GM19438 (cell line): ENCODE data around the gene TMEM106C.
"Not testable (repeated sequence)": the region's sequence is repeated elsewhere in the genome, so short reads cannot be mapped to it uniquely, and the experiment has no call there.

Experiments
- ATAC-seq: cut with Tn5 transposase; IDR thresholded peaks from one replicate; pipeline ENCODE4 v1.9.1; 2021; ENCODE audit warnings: low read depth; ENCODE audit not compliant: unreplicated experiment

Gene TMEM106C

GRCh38 chr12:47949441-47950341 lies 13.7 kb upstream of the TMEM106C start:
- ATAC-seq = no peak

DNA sequence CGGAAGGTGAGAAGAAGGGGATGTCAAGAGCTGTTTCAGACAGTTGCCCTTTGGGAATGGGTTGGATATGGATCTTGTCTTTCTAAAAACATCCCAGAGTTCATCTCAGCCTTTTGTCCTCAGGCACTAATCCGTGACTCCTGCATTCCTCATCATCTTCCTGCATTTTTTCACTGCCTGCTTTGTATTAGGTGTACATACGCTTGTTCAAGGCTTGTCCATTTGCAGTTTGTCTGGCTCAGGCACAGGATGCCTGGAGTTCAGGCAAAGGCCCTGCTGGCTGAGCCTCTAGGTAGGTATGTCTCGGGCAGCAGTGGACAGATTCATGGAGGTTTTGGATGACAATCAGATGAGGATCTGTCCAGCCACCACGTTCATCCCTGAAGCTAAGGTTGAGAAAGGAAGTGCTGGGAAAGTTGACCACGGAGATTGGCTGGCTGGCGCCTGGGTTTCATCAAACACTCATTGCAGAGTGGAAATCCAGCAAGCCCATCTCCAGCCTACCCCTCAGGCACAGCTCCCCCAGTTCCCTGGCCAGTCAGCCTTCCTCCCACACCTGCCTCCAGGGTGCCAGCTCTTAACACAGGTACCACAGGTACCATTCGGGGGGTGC lies 12.4 kb upstream of the TMEM106C start:
- ATAC-seq = no peak

- ATAC-seq = no peak
Measured at GRCh38 chr12:47954058-47954457, 9.3 kb upstream of the TMEM106C start.

GRCh38 chr12:47954467-47955045 lies 8.8 kb upstream of the TMEM106C start:
- ATAC-seq = no peak

DNA sequence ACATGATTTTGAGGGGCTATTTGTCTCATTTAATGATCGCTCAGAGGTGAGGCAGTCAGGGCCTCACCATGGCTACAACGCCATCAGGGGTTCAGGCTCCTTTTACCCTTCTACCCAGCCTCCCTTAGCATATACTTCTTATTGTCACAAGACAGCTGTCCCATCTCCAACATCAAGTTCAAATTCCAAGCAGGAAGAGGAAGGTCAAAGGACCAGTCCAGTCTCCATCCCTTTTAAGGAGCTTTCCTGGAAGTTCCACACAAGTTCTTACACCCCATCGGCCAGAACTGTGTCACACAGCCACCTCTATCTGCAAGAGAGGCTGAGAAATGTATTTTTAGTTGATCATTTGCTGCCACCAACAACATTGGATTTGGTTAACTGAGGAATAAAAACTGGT lies 8.3 kb upstream of the TMEM106C start:
- no peak for ATAC-seq

DNA sequence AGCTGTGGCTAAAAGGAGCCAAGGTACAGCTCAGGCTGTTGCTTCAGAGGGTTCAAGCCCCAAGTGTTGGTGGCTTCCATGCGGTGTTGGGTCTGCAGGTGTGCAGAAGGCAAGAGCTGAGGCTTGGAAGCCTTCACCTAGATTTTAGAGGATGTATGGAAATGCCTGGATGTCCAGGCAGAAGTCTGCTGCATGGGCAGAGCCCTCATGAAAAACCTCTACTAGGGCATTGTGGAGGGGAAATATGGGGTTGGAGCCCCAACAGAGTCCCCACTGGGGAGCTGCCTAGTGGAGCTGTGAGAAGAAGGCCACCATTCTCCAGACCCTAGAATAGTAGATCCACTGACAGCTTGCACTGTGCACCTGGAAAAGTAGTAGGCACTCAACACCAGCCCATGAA lies 5.7 kb upstream of the TMEM106C start:
- ATAC-seq = not testable (repeated sequence)

GRCh38 chr12:47962198-47962597 lies 1.2 kb upstream of the TMEM106C start:
- ATAC-seq = no peak

DNA sequence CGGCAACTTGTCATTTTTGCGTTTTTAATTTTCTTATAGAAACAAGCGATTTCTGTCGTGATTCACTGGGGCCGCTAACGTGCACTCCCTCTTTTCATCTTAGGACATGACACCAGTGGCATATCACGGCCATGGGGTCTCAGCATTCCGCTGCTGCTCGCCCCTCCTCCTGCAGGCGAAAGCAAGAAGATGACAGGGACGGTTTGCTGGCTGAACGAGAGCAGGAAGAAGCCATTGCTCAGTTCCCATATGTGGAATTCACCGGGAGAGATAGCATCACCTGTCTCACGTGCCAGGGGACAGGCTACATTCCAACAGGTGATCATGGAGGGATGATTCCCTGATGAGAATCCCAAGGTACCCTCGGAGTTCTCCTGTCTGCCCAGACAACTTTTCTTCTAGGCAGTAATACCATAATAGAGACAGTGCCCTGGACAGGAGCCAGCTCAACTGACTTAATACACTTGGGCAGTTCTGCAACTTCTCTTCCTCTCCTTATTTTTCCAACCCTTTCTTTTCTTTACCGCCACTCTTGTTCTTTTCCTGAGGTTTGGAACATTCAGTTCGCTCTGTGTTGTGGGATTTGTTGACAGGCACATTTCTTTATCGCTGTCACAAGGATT lies 821 bp downstream of the TMEM106C start:
- ATAC-seq = no peak

DNA sequence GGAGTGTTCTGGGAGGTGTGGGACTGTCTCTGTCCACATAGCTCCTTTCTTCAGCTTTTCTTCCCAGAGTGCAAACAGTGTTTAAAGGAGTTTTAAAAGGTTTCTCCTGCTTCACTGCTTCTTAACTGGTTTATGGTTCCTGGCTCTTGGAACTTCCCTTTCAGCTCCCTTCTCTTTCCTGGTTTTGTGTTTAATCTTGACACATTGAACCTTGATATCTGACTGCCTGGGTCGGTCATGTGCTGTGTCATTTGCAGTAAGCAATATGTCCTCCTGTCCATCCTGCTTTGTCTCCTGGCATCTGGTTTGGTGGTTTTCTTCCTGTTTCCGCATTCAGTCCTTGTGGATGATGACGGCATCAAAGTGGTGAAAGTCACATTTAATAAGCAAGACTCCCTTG lies 2.2 kb downstream of the TMEM106C start:
- ATAC-seq = no peak

GRCh38 chr12:47967461-47968321 lies 4.3 kb downstream of the TMEM106C start:
- no peak for ATAC-seq

DNA sequence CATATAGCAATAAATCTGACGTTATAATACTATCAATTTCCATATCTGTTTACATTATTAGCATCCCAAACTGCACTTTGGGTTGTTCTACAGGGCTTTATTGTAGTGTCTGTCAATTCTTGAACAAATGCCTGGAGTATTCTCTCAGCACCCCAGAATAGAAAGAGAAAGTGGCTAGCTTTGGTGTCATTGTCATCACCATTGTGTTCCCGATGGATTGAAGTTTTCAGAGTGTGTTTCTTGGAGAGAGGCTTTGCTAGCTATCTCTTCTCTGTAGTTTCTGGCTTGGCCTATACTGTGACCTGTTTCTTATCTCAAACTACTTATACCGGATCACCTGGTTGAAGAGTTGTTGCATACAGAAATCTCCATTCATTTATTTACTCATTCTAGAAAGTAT lies 6.4 kb downstream of the TMEM106C start:
- ATAC-seq = no peak

GRCh38 chr12:47970843-47971242 lies 7.4 kb downstream of the TMEM106C start:
- no peak for ATAC-seq

GRCh38 chr12:47972895-47973294 lies 9.5 kb downstream of the TMEM106C start:
- ATAC-seq = no peak

- no peak for ATAC-seq
Measured at GRCh38 chr12:47973870-47974269, 10.5 kb downstream of the TMEM106C start.

GRCh38 chr12:47975036-47975620 lies 11.7 kb downstream of the TMEM106C start:
- ATAC-seq = no peak

DNA sequence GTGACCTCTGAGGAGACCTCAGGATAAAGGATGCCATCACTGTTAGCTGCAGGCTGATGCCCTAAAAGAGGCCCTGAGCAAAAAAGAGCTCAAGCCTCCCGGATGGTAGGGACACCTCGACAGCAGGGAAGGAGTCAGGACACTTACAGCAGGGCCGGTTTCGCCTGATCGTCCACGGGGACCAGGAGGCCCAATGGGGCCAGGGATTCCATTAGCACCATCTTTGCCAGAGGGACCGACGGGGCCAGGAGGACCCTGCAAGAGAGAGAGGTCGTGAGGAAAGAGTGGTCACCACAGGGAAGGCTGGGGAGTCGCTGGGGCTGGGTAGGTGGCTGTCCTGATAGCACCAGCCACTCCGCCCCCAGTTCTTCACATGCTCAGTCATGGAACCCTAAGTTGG lies 12.4 kb downstream of the TMEM106C start:
- ATAC-seq = no peak

DNA sequence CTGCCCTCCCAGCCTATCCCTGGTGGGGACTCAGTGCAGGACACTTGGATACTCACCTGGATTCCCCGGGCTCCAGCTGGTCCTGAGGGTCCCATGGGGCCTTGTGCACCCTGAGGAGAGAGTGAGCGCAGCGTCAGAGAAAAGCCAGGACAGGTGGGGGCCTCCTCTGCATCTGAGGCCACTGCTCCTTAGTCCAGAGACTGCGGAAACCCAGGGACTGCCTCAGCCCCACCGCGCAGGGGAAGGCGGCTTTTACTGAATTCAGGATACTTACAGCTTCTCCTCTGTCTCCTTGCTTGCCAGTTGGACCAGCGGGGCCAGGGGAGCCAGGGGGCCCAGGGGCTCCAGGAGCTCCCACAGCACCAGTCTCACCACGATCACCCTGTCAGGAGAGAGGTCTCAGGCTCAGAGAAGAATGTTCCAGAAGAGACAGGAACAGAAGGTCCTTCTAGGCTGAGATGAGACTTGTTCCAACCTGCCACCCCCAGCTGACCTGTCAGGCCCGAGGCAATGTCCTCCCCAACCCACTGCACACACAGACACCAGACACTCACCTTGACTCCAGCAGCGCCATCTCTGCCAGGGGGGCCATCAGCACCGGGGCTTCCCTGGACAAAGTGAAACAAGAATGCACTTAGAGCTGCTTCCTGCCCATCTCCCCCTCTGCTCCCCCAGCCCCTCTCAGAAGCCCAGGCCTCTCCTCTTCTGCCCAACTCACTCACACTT lies 13.8 kb downstream of the TMEM106C start:
- ATAC-seq = no peak

DNA sequence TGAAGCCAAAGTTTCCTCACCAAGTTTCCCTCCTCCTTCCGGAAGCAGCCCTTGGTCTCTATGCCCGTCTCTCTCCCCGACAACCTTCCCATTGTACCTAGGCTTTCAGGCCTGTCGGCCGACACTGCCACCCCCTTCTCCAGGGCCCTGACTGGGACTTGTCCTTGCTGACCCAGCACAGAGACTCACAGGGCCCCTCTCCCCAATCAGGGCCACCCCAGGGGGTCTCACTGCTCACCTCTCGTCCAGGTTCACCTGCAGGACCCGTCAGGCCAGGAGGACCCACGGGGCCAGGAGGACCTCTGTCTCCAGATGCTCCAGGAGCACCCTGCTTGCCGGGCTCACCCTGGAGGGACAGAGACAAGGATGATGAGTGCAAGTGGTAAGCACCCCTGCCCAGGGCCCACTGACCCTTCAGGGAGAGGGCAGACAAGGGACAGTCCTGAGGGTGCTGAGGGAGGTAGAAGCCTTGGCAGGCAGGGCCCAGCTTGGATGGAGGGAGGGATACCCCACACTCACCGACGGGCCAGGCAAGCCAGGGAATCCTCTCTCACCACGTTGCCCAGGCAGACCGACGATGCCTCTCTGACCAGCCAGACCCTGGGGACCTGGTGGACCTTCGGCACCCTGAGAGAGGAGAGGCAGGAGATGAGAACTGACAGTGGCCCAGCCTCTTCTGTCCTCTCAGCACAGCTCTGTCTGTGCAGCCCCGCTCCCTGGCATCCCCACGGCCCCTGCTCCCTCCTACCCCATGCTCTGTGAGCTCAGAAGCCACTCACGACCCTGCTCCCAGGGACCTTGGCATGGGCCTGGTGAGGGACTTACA lies 14.6 kb downstream of the TMEM106C start:
- no peak for ATAC-seq

GRCh38 chr12:47978598-47978873 lies 15.1 kb downstream of the TMEM106C start:
- ATAC-seq = no peak
